GM12864 (cell line): ENCODE measurements around the gene SPATA4.

Experiments used
- DNase-seq: peaks from one replicate; pipeline ENCODE4 v3.0.0-alpha.2; 2011; ENCODE audit warnings: low read depth
- H3K4me3 ChIP-seq: 2 replicates; pipeline ENCODE4 v1.5.1; 2011; ENCODE audit warnings: mild to moderate bottlenecking, low read depth, low read length, control low read depth
- CTCF ChIP-seq: IDR thresholded peaks from 2 replicates; pipeline ENCODE4 v1.5.1; 2011; ENCODE audit warnings: low read depth, mild to moderate bottlenecking, moderate library complexity, low read length, control low read depth, inconsistent platforms; ENCODE audit errors: missing control alignments

The SPATA4 gene

GRCh38 chr4:176193126-176193525 is 2.3 kb downstream of the SPATA4 start:
- no peak for TF ChIP-seq CTCF
- H3K4me3 ChIP-seq = no peak overlapping the region
- DNase-seq = no peak

- peak; percentile 5 for TF ChIP-seq CTCF
- no peak overlapping the region for H3K4me3 ChIP-seq
- no peak for DNase-seq
Observed at GRCh38 chr4:176191974-176192373, 3.4 kb downstream of the SPATA4 start.

- TF ChIP-seq CTCF = no peak
- DNase-seq = no peak
- no peak overlapping the region for H3K4me3 ChIP-seq
Observed at GRCh38 chr4:176189891-176190795, 5.2 kb downstream of the SPATA4 start.

- H3K4me3 ChIP-seq = no peak overlapping the region
- TF ChIP-seq CTCF = no peak
- DNase-seq = no peak
Observed at GRCh38 chr4:176188654-176189053, 6.7 kb downstream of the SPATA4 start.

GRCh38 chr4:176187624-176188023 is 7.8 kb downstream of the SPATA4 start:
- no peak for TF ChIP-seq CTCF
- DNase-seq = no peak
- H3K4me3 ChIP-seq = no peak overlapping the region

GRCh38 chr4:176186671-176187395 is 8.6 kb downstream of the SPATA4 start:
- no peak overlapping the region for H3K4me3 ChIP-seq
- TF ChIP-seq CTCF = no peak
- no peak for DNase-seq
